ENCODE data around the gene PFDN6. TPM values are rescaled to one million over a fixed set of nuclear protein-coding genes. Genes with fewer than 3 reads are reported as not detected.

The PFDN6 gene
- total RNA-seq, 1 donor from 2014 or later: 126 TPM

GRCh38 chr6:33339193-33339592 is 49.8 kb downstream of the PFDN6 start:
- peaks cover 8% of the 10 kb centered on the region for H3K4me1 Mint-ChIP-seq (ENCODE audit: low read depth)
- no peaks in the 10 kb centered on the region for H3K9me3 Mint-ChIP-seq
- intact Hi-C loops (cut with micrococcal nuclease): no loop called here
- H3K27me3 Mint-ChIP-seq (ENCODE audit: insufficient read depth): no peaks in the 10 kb centered on the region
- H3K27ac Mint-ChIP-seq: no peak overlapping the region
- DNase-seq (ENCODE audit: low spot score): no peak
- H3K4me3 Mint-ChIP-seq: no peak overlapping the region
- H3K36me3 Mint-ChIP-seq (ENCODE audit: low read depth): no peaks in the 10 kb centered on the region

Other genes with a start within 250 kb of the PFDN6 start
- 61.0 and 66.7 TPM in 2 replicates for gene HLA-DPA1, start 216.0 kb upstream of the PFDN6 start, total RNA-seq
- gene HLA-DPB1, start 213.6 kb upstream of the PFDN6 start, total RNA-seq: 12.2 and 12.3 TPM in 2 replicates
- gene COL11A2, start 97.1 kb upstream of the PFDN6 start, total RNA-seq: 0.61 and 0.65 TPM in 2 replicates
- gene RXRB, start 88.9 kb upstream of the PFDN6 start, total RNA-seq: 46.6 and 47.4 TPM in 2 replicates
- gene SLC39A7, start 88.7 kb upstream of the PFDN6 start, total RNA-seq: 67.1 and 68.8 TPM in 2 replicates
- 14.8 and 15.2 TPM in 2 replicates for gene HSD17B8, start 84.9 kb upstream of the PFDN6 start, total RNA-seq
- gene RING1, start 81.1 kb upstream of the PFDN6 start, total RNA-seq: 50.7 and 53.4 TPM in 2 replicates
- 59.8 and 63.5 TPM in 2 replicates for gene VPS52, start 17.7 kb upstream of the PFDN6 start, total RNA-seq
- 2,930 and 2,946 TPM in 2 replicates for gene RPS18, start 17.5 kb upstream of the PFDN6 start, total RNA-seq
- gene B3GALT4, start 12.5 kb upstream of the PFDN6 start, total RNA-seq: 4.4 and 5.6 TPM in 2 replicates
- gene WDR46, start 362 bp upstream of the PFDN6 start, total RNA-seq: 113 and 123 TPM in 2 replicates
- gene RGL2, start 9.3 kb downstream of the PFDN6 start, total RNA-seq: 27.6 and 28.0 TPM in 2 replicates
- gene TAPBP, start 24.5 kb downstream of the PFDN6 start, total RNA-seq: 264 and 265 TPM in 2 replicates
- 12.5 and 14.7 TPM in 2 replicates for gene ZBTB22, start 28.1 kb downstream of the PFDN6 start, total RNA-seq
- 66.3 and 69.3 TPM in 2 replicates for gene DAXX, start 33.4 kb downstream of the PFDN6 start, total RNA-seq
- gene KIFC1, start 102.2 kb downstream of the PFDN6 start, total RNA-seq: 54.7 and 59.6 TPM in 2 replicates
- 28.7 and 38.8 TPM in 2 replicates for gene PHF1, start 121.4 kb downstream of the PFDN6 start, total RNA-seq
- 131 and 137 TPM in 2 replicates for gene CUTA, start 128.5 kb downstream of the PFDN6 start, total RNA-seq
- 37.1 and 56.6 TPM in 2 replicates for gene SYNGAP1, start 130.5 kb downstream of the PFDN6 start, total RNA-seq
- gene ZBTB9, start 165.0 kb downstream of the PFDN6 start, total RNA-seq: 15.8 and 17.0 TPM in 2 replicates